H1 (cell line): ENCODE data around the gene MYBPH. TPM values are rescaled to one million over a fixed set of nuclear protein-coding genes. Genes with fewer than 3 reads are reported as not detected.

Experiments used
- CTCF ChIA-PET: fragments of 300-600 bp; sonication (Branson Sonifier 250); formaldehyde crosslinking; loops from one replicate; lab custom pipeline; 2021; ENCODE audit not compliant: partially characterized antibody; lab: Charles Lee
- POLR2A ChIA-PET: fragments of 300-600 bp; sonication (Branson Sonifier 250); formaldehyde crosslinking; loops from one replicate; lab custom pipeline; 2021; ENCODE audit warnings: inconsistent platforms; ENCODE audit not compliant: partially characterized antibody; lab: Charles Lee
- DNase-seq, 2 experiments: peaks; one replicate each; pipeline versions ENCODE4 v3.0.0 to v3.0.0-alpha.2; 2010 to 2022; ENCODE audit warnings: low spot score in 2 of 2, low read depth in 1 of 2, mixed read lengths in 1 of 2
- FAIRE-seq: peaks from 2 replicates; lab custom pipeline; 2011; peaks lifted over from hg19 to GRCh38; lab: Jason Lieb, UNC
- H2AFZ ChIP-seq: 2 replicates; pipeline ENCODE4 v1.8.1; 2012; ENCODE audit warnings: low read length, inconsistent platforms
- H2AK5ac ChIP-seq: 2 replicates; pipeline ENCODE4 v1.6.1; 2013; ENCODE audit warnings: low read depth, low read length
- H2BK120ac ChIP-seq: replicated peaks from 2 replicates; pipeline ENCODE3; 2013; ENCODE audit warnings: low read depth, low read length, inconsistent platforms
- H2BK12ac ChIP-seq: 2 replicates; pipeline ENCODE4 v1.6.1; 2013; ENCODE audit warnings: low read depth, low read length
- H2BK15ac ChIP-seq: 2 replicates; pipeline ENCODE4 v1.6.1; 2013; ENCODE audit warnings: low read length
- H2BK20ac ChIP-seq: 2 replicates; pipeline ENCODE4 v1.6.1; 2013; ENCODE audit warnings: low read length
- H2BK5ac ChIP-seq: 2 replicates; pipeline ENCODE4 v1.6.1; 2013; ENCODE audit warnings: low read depth, low read length
- H3K14ac ChIP-seq: 2 replicates; pipeline ENCODE4 v1.6.1; 2013; ENCODE audit warnings: inconsistent platforms; ENCODE audit not compliant: insufficient read length
- H3K18ac ChIP-seq: 2 replicates; pipeline ENCODE4 v1.6.1; 2013; ENCODE audit warnings: low read length; ENCODE audit errors: extremely low read depth
- H3K23ac ChIP-seq: 2 replicates; pipeline ENCODE4 v1.6.1; 2013; ENCODE audit warnings: inconsistent platforms; ENCODE audit not compliant: insufficient read length
- H3K23me2 ChIP-seq: 2 replicates; pipeline ENCODE4 v1.6.1; 2013; ENCODE audit warnings: low read depth, low read length
- H3K27ac ChIP-seq: 2 replicates; pipeline ENCODE4 v1.6.1; 2011; ENCODE audit warnings: low read depth, low read length, inconsistent platforms
- H3K27me3 ChIP-seq, 4 experiments: replicated peaks in 1 of 4; 1 replicate in 1 of 4; 2 replicates in 3 of 4; pipeline versions ENCODE4 v1.6.1 to v1.8.1; 2011 to 2013; ENCODE audit warnings: low read length in 3 of 4, mild to moderate bottlenecking in 3 of 4, inconsistent platforms in 2 of 4, mixed read lengths in 2 of 4, moderate library complexity in 1 of 4; ENCODE audit not compliant: control insufficient read depth in 3 of 4, insufficient read depth in 3 of 4; ENCODE audit errors: extremely low read depth in 1 of 4
- H3K36me3 ChIP-seq, 4 experiments: 2 replicates each; pipeline versions ENCODE4 v1.6.1 to v1.8.1; 2011 to 2013; ENCODE audit warnings: mild to moderate bottlenecking in 4 of 4, low read length in 3 of 4, moderate library complexity in 2 of 4, control low read depth in 1 of 4, inconsistent platforms in 1 of 4; ENCODE audit not compliant: insufficient read depth in 4 of 4, control insufficient read depth in 2 of 4
- H3K4ac ChIP-seq: replicated peaks from 2 replicates; pipeline ENCODE3; 2013; ENCODE audit warnings: low read length, low read depth, mixed read lengths, inconsistent platforms; ENCODE audit not compliant: insufficient read length
- H3K4me1 ChIP-seq, 4 experiments: replicated peaks in 1 of 4; 1 replicate in 1 of 4; 2 replicates in 3 of 4; pipeline versions ENCODE4 v1.6.1 to v1.8.1; 2011 to 2013; ENCODE audit warnings: low read length in 3 of 4, inconsistent platforms in 2 of 4, mixed read lengths in 1 of 4; ENCODE audit not compliant: insufficient read depth in 4 of 4, control insufficient read depth in 3 of 4
- H3K4me2 ChIP-seq, 2 experiments: 2 replicates each; pipeline versions ENCODE4 v1.6.1 to v1.8.1; 2011 to 2013; ENCODE audit warnings: low read depth in 2 of 2, low read length in 2 of 2, control low read depth in 1 of 2, inconsistent platforms in 1 of 2, mild to moderate bottlenecking in 1 of 2; ENCODE audit not compliant: insufficient read depth in 1 of 2
- H3K4me3 ChIP-seq, 4 experiments: fragments of 200-600, 300-600 bp in 1 of 4; sonication (generic), shearing (Covaris generic), sonication (Bioruptor Twin) in 1 of 4; 2 replicates each; pipeline versions ENCODE4 v1.5.1 to v1.8.1; 2011 to 2016; ENCODE audit warnings: low read length in 4 of 4, low read depth in 3 of 4, control low read depth in 2 of 4, inconsistent platforms in 2 of 4, mild to moderate bottlenecking in 2 of 4, mixed read lengths in 1 of 4, moderate library complexity in 1 of 4; ENCODE audit not compliant: insufficient read depth in 2 of 4; ENCODE audit errors: extremely low read depth in 1 of 4
- H3K56ac ChIP-seq: replicated peaks from 2 replicates; pipeline ENCODE3; 2013; ENCODE audit warnings: low read depth, mild to moderate bottlenecking, mixed read lengths, low read length, inconsistent platforms; ENCODE audit not compliant: insufficient read length
- H3K79me1 ChIP-seq: 2 replicates; pipeline ENCODE4 v1.6.1; 2013; ENCODE audit warnings: low read depth, low read length, control low read depth
- H3K79me2 ChIP-seq, 2 experiments: 2 replicates each; pipeline versions ENCODE4 v1.6.1 to v1.8.1; 2012 to 2013; ENCODE audit warnings: low read length in 2 of 2, mild to moderate bottlenecking in 2 of 2, inconsistent platforms in 1 of 2; ENCODE audit not compliant: insufficient read depth in 2 of 2, control insufficient read depth in 1 of 2
- H3K9ac ChIP-seq, 4 experiments: replicated peaks in 1 of 4; 1 replicate in 1 of 4; 2 replicates in 3 of 4; pipeline versions ENCODE4 v1.6.1 to v1.8.1; 2011 to 2013; ENCODE audit warnings: low read depth in 3 of 4, low read length in 3 of 4, control low read depth in 2 of 4, mild to moderate bottlenecking in 2 of 4, moderate library complexity in 2 of 4, inconsistent platforms in 1 of 4; ENCODE audit errors: extremely low read depth in 1 of 4
- H3K9me3 ChIP-seq, 2 experiments: 2 replicates each; pipeline versions ENCODE4 v1.6.1 to v1.8.1; 2012 to 2013; ENCODE audit warnings: mild to moderate bottlenecking in 2 of 2, moderate library complexity in 2 of 2, control low read depth in 1 of 2, inconsistent platforms in 1 of 2, low read depth in 1 of 2, low read length in 1 of 2, mixed read lengths in 1 of 2; ENCODE audit not compliant: insufficient read depth in 2 of 2
- H4K20me1 ChIP-seq, 2 experiments: replicated peaks in 1 of 2; 2 replicates each; pipeline versions ENCODE3 to v1.8.1; 2011 to 2013; ENCODE audit warnings: inconsistent platforms in 2 of 2, low read length in 2 of 2, mild to moderate bottlenecking in 1 of 2; ENCODE audit not compliant: insufficient read depth in 2 of 2, control insufficient read depth in 1 of 2
- H4K5ac ChIP-seq: 2 replicates; pipeline ENCODE4 v1.6.1; 2013; ENCODE audit warnings: low read length, low read depth, mixed read lengths, inconsistent platforms; ENCODE audit not compliant: insufficient read length
- H4K8ac ChIP-seq: 2 replicates; pipeline ENCODE4 v1.8.0; 2013; ENCODE audit warnings: mild to moderate bottlenecking, moderate library complexity, low read length, inconsistent platforms; ENCODE audit not compliant: insufficient read depth; ENCODE audit errors: extremely low read depth
- H4K91ac ChIP-seq: replicated peaks from 2 replicates; pipeline ENCODE3; 2013; ENCODE audit warnings: low read length, mixed read lengths, inconsistent platforms; ENCODE audit not compliant: insufficient read length
- SIN3A ChIP-seq, 2 experiments: IDR thresholded peaks in 1 of 2; conservative IDR thresholded peaks in 1 of 2; 2 replicates each; pipeline ENCODE4 v1.6.1; 2011 to 2012; ENCODE audit warnings: low read length in 2 of 2, improper control_type of control experiment in 1 of 2, low read depth in 1 of 2, mild to moderate bottlenecking in 1 of 2
- SRF ChIP-seq: IDR thresholded peaks from 2 replicates; pipeline ENCODE4 v1.6.1; 2011; ENCODE audit warnings: mild to moderate bottlenecking, low read depth, low read length, moderate library complexity
- TAF7 ChIP-seq: optimal IDR thresholded peaks from 2 replicates; pipeline ENCODE3; 2011; ENCODE audit warnings: low read depth, mild to moderate bottlenecking, inconsistent platforms, low read length, moderate library complexity, borderline replicate concordance
- WGBS, 2 experiments: shearing (Covaris generic) in 1 of 2; methylation state at CpG; one replicate each; pipeline versions ENCODE4 v1.1.6 to v1.1.7; 2013 to 2015; ENCODE audit warnings: low lambda C conversion rate in 2 of 2, mixed read lengths in 2 of 2, inconsistent platforms in 1 of 2, low coverage in 1 of 2, missing lambda C conversion rate in 1 of 2; ENCODE audit not compliant: insufficient replicate concordance in 2 of 2, insufficient coverage in 1 of 2, insufficient read length in 1 of 2; ENCODE audit errors: extremely low coverage in 1 of 2, missing lambda C conversion rate in 1 of 2; 5-methylcytosine and 5-hydroxymethylcytosine counted together
- polyA plus RNA-seq, 7 experiments: library from polyadenylated mRNA; depleted of rRNA in 3 of 7; stranded (reverse) in 5 of 7; unstranded in 2 of 7; fragments of >200 nt in 5 of 7; fragments of 200-250 nt in 2 of 7; gene quantifications; 1 replicate in 5 of 7; 2 replicates in 1 of 7; 4 replicates in 1 of 7; pipeline versions ENCODE4 v1.2.1 to v1.2.3, GENCODE V29; 2011 to 2013; ENCODE audit warnings: missing spikeins in 2 of 7, mixed read lengths in 2 of 7
- total RNA-seq: library from RNA; stranded (reverse); fragmentation: NEBNext Ultra II Directional; extraction: Animal tissue kit (Norgen Biotek cat#: 25700); gene quantifications from 2 replicates; pipeline ENCODE4 v1.2.1, GENCODE V29; 2021

Gene MYBPH
- total and polyA plus RNA-seq, 2 of the 8 experiments (the other 6 are each of a cell fraction or from before 2014, with no cell fraction given): not detected

DNA sequence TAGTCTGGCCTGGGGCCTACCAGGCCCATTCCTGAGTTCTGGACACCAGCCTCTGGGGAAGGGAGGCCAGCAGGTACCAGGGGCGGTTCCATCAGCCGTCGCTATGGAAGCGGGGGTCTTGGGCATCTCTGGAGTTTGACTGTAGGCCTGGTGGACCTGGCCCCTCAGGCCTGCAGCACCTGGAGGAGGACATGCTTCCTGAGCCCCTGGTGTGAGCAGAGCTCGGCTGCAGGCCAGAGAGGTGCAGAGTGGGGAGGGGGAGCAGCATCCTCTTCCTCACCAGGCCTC is 7.8 kb downstream of the MYBPH start:
- no peaks in the 10 kb centered on the region for H4K20me1 ChIP-seq
- no peak overlapping the region for H3K18ac ChIP-seq
- H3K79me1 ChIP-seq: no peaks in the 10 kb centered on the region
- no peak overlapping the region for H4K5ac ChIP-seq
- H3K4me3 ChIP-seq: no peak overlapping the region
- H2BK120ac ChIP-seq: no peak overlapping the region
- H3K4me1 ChIP-seq: peaks cover 0 to 1% (median 0%) of the 10 kb centered on the region in 4 experiments; a peak in 2 of 7 replicates
- H4K91ac ChIP-seq: no peak overlapping the region
- no peak overlapping the region for H2BK15ac ChIP-seq
- no peak overlapping the region for H3K27ac ChIP-seq
- DNase-seq (no peak), FAIRE-seq (no peak)
- H2AFZ ChIP-seq: no peak overlapping the region
- ChIA-PET CTCF (interaction anchor here (1.1 to 16.8 kb wide), 14 partner anchors 8 to 133 kb away, joined by 3 to 511 read pairs (median 9); partner anchors contain the start of genes ADORA1, MYBPH and MYOG), POLR2A (no interaction called here)
- no peak overlapping the region for H3K4me2 ChIP-seq
- no peak overlapping the region for H4K8ac ChIP-seq
- H2BK5ac ChIP-seq: no peak overlapping the region
- TF ChIP-seq SIN3A (conservative IDR thresholded peaks at IDR 0.05 in 1 of 2, IDR thresholded peaks at IDR 0.05 in 1 of 2; ENCODE audit: low read depth in 1 of 2, low read length in 2 of 2) (no peak), SRF (no peak), TAF7 (no peak)
- no peak overlapping the region for H2BK20ac ChIP-seq
- no peak overlapping the region for H3K14ac ChIP-seq
- H3K23me2 ChIP-seq: no peaks in the 10 kb centered on the region
- no peak overlapping the region for H3K9ac ChIP-seq
- WGBS, 2 experiments: 100% methylated on average over 1 of the region's 5 CpGs; no CpG with 5 or more reads in 1 of the 2 experiments
- H3K79me2 ChIP-seq: no peaks in the 10 kb centered on the region
- H3K27me3 ChIP-seq: no peaks in the 10 kb centered on the region
- H2AK5ac ChIP-seq: no peak overlapping the region
- H3K9me3 ChIP-seq: no peaks in the 10 kb centered on the region
- no peak overlapping the region for H3K56ac ChIP-seq
- no peak overlapping the region for H3K23ac ChIP-seq
- no peak overlapping the region for H3K4ac ChIP-seq
- H3K36me3 ChIP-seq: no peaks in the 10 kb centered on the region
- H2BK12ac ChIP-seq: no peak overlapping the region
